K562 (cell line): ENCODE measurements around the gene MAN1A1. TPM values are rescaled to one million over a fixed set of nuclear protein-coding genes. Genes with fewer than 3 reads are reported as not detected.

Experiments
- RBFOX2 ChIP-seq: fragments of 200-400 bp; formaldehyde crosslinking; IDR thresholded peaks from 2 replicates; pipeline ENCODE4 v1.6.1; 2017; ENCODE audit warnings: low read depth, mild to moderate bottlenecking, low read length, moderate library complexity
- SPI1 ChIP-seq: IDR thresholded peaks from 2 replicates; pipeline ENCODE4 v1.6.1; 2011; ENCODE audit warnings: low read depth, low read length, control low read depth, borderline replicate concordance
- THAP7 ChIP-seq: fragments of 250-450 bp; sonication (Bioruptor Pico); IDR thresholded peaks from 2 replicates; pipeline ENCODE4 v1.5.0; 2021
- ZNF318 ChIP-seq, 2 experiments: fragments of 450-650 bp; IDR thresholded peaks; 2 replicates each; pipeline ENCODE4 v1.6.1; 2016; ENCODE audit warnings: mild to moderate bottlenecking in 2 of 2, borderline replicate concordance in 1 of 2, low read depth in 1 of 2, moderate library complexity in 1 of 2
- ZNF384 ChIP-seq: IDR thresholded peaks from 2 replicates; pipeline ENCODE4 v1.6.1; 2012; ENCODE audit warnings: low read depth, low read length, improper control_type of control experiment
- polyA plus RNA-seq, 8 experiments: library from polyadenylated mRNA; depleted of rRNA in 4 of 8; stranded (reverse) in 5 of 8; unstranded in 3 of 8; fragments of >200 nt; fragmentation: Nextera tagmentation in 2 of 8; fragmentation: Illumina TruSeq in 1 of 8; extraction: Ambion mirVana in 2 of 8; extraction: Trizol in 1 of 8; gene quantifications; 2 replicates each; pipeline versions ENCODE4 v1.2.1 to v1.2.3, GENCODE V29; 2011 to 2014; ENCODE audit warnings: inconsistent platforms in 1 of 8, missing spikeins in 1 of 8
- total RNA-seq, 7 experiments: library from RNA; depleted of rRNA in 6 of 7; stranded (reverse); fragments of >200 nt in 6 of 7; fragmentation: Illumina TruSeq in 2 of 7; extraction: Trizol in 2 of 7; gene quantifications; 2 replicates each; pipeline versions ENCODE4 v1.2.1 to v1.2.3, GENCODE V29; 2011 to 2021; ENCODE audit warnings: low replicate concordance in 1 of 7

MAN1A1 gene
- total and polyA plus RNA-seq, 9 of the 15 experiments (the other 6 are each of a cell fraction or from before 2014, with no cell fraction given), result 24.5 to 78.4 (median 59.7) TPM

GRCh38 chr6:119340796-119341487 is 8.6 kb downstream of the MAN1A1 start (continued):
- TF ChIP-seq ZNF318 (IDR thresholded peaks at IDR 0.05; ENCODE audit: borderline replicate concordance in 1 of 2, low read depth in 1 of 2), result no peak
- TF ChIP-seq SPI1, result peak; percentile 10; the same call in 1 of the 2 replicates
- 0 out of 2 replicates have a peak, but pooled peaks have one; percentile 9 for TF ChIP-seq ZNF384
- TF ChIP-seq THAP7 (CRISPR knock-in tag), result no peak
- 0 out of 2 replicates have a peak, but pooled peaks have one; percentile 23 for TF ChIP-seq RBFOX2
